GM18867 (cell line): ENCODE measurements around the gene FOXP1.

Experiments used
- ATAC-seq: cut with Tn5 transposase; IDR thresholded peaks from one replicate; pipeline ENCODE4 v1.9.1; 2021; ENCODE audit warnings: mild to moderate bottlenecking, moderate library complexity; ENCODE audit not compliant: unreplicated experiment

The FOXP1 gene

DNA sequence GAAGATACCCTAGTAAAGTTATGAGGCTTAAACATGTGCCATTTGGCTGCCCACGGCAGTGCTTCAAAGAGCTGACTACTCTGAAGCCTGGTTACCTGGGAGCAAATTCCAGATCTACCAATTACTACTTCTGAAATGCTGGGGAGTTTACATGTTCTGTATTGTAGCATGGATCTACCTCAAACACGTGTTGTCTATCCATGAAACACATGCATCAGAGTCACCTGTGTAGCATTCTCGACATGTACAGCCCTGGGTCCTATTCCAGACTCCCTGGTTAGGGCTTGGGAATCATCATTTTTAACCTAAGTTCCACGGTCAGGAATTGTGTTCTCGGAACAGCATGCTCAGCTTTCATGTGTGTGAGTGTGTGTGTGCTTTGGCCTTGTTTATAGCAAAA lies 671.8 kb downstream of the FOXP1 start:
- ATAC-seq: no peak

- no peak for ATAC-seq
Observed at GRCh38 chr3:70905491-70905890, 678.0 kb downstream of the FOXP1 start.
